ENCODE data around the gene KMT2C.

- TF ChIP-seq CTCF (IDR thresholded peaks at IDR 0.05; ENCODE audit: insufficient read depth, low read length, poor library complexity, severe bottlenecking) (no peak), EZH2phosphoT487 (conservative IDR thresholded peaks at IDR 0.05; ENCODE audit: low read length) (no peak)
Observed at GRCh38 chr7:152292897-152293296, 142.9 kb downstream of the KMT2C start.
